HCT116 (cell line): Measurements from ENCODE around the gene FTO. TPM values are rescaled to one million over a fixed set of nuclear protein-coding genes. Genes with fewer than 3 reads are reported as not detected.

ENCODE experiments used
- ATAC-seq: fragments of 200-7000 bp; cut with Tn5 transposase; 2 replicates; pipeline ENCODE4 v1.9.1; 2020; ENCODE audit warnings: mild to moderate bottlenecking, moderate library complexity
- BruUV-seq: library from RNA; stranded (reverse); fragments of 400-500 nt; replicated peaks from 2 replicates; lab custom pipeline; 2021; lab: Mats Ljungman, UMichigan
- CTCF ChIA-PET: fragments of 300-600 bp; sonication (Branson Sonifier 250); formaldehyde crosslinking; loops from one replicate; lab custom pipeline; 2021; ENCODE audit warnings: antibody characterized with exemption; lab: Charles Lee
- POLR2A ChIA-PET: fragments of 300-600, 350-600 bp; sonication (Branson Sonifier 250); formaldehyde crosslinking; loops from one replicate; lab custom pipeline; 2021; ENCODE audit warnings: antibody characterized with exemption; lab: Charles Lee
- RAD21 ChIA-PET, 2 experiments: fragments of 300-600 bp; sonication (Branson Sonifier 250); formaldehyde crosslinking; loops; one replicate each; lab custom pipeline; 2023; ENCODE audit warnings: low total read pairs in 2 of 2; ENCODE audit not compliant: uncharacterized antibody in 2 of 2, unreplicated experiment in 2 of 2, low non-redundant PET in 1 of 2; lab: Charles Lee
- DNase-seq: peaks from one replicate; pipeline ENCODE4 v3.0.0-alpha.2; 2010; ENCODE audit warnings: low read depth, low spot score
- H2AFZ ChIP-seq: fragments of 200-600 bp; shearing (Covaris generic), sonication (generic); 2 replicates; pipeline ENCODE4 v1.6.1; 2017; ENCODE audit warnings: low read depth, mixed run types, mixed read lengths, antibody characterized with exemption, low read length; ENCODE audit not compliant: poor library complexity, severe bottlenecking
- H3K27ac ChIP-seq: 2 replicates; pipeline ENCODE4 v1.5.1; 2012; ENCODE audit warnings: low read depth, low read length
- H3K27me3 ChIP-seq: fragments of 200-600 bp; sonication (generic); 2 replicates; pipeline ENCODE4 v1.6.1; 2016; ENCODE audit warnings: mixed run types, low read length, mixed read lengths; ENCODE audit not compliant: insufficient read depth
- H3K36me3 ChIP-seq, 2 experiments: fragments of 200-500 bp in 1 of 2; fragments of 200-600 bp in 1 of 2; sonication (Bioruptor generic) in 1 of 2; sonication (generic) in 1 of 2; 2 replicates each; pipeline versions ENCODE4 v1.5.1 to v1.6.1; 2014 to 2016; ENCODE audit warnings: low read length in 2 of 2, inconsistent platforms in 1 of 2, mixed read lengths in 1 of 2, mixed run types in 1 of 2; ENCODE audit not compliant: insufficient read depth in 2 of 2, control insufficient read depth in 1 of 2
- H3K4me1 ChIP-seq, 2 experiments: fragments of 200-600 bp in 1 of 2; sonication (generic) in 1 of 2; 2 replicates each; pipeline versions ENCODE4 v1.5.1 to v1.6.1; 2012 to 2017; ENCODE audit warnings: low read length in 2 of 2, inconsistent platforms in 1 of 2, mild to moderate bottlenecking in 1 of 2, mixed read lengths in 1 of 2, mixed run types in 1 of 2, moderate library complexity in 1 of 2; ENCODE audit not compliant: insufficient read depth in 2 of 2, control insufficient read depth in 1 of 2
- H3K4me2 ChIP-seq: fragments of 200-600 bp; sonication (generic); 2 replicates; pipeline ENCODE4 v1.6.1; 2017; ENCODE audit warnings: mixed run types, low read length, mixed read lengths
- H3K4me3 ChIP-seq, 2 experiments: fragments of 200-600 bp in 1 of 2; sonication (generic) in 1 of 2; replicated peaks in 1 of 2; 2 replicates each; pipeline ENCODE4 v1.5.1; 2011 to 2016; ENCODE audit warnings: low read length in 2 of 2, control low read depth in 1 of 2, low read depth in 1 of 2, mild to moderate bottlenecking in 1 of 2, mixed read lengths in 1 of 2, mixed run types in 1 of 2
- H3K79me2 ChIP-seq: fragments of 200-600 bp; sonication (generic); 2 replicates; pipeline ENCODE4 v1.6.1; 2017; ENCODE audit warnings: mild to moderate bottlenecking, mixed run types, low read length, moderate library complexity, mixed read lengths; ENCODE audit not compliant: insufficient read depth
- H3K9ac ChIP-seq: fragments of 200-600 bp; sonication (generic); 2 replicates; pipeline ENCODE4 v1.6.1; 2016; ENCODE audit warnings: low read length, mixed read lengths
- H3K9me2 ChIP-seq: fragments of 200-600 bp; sonication (generic), shearing (Covaris generic); 2 replicates; pipeline ENCODE4 v1.6.1; 2017; ENCODE audit warnings: mixed run types, mild to moderate bottlenecking, moderate library complexity; ENCODE audit not compliant: insufficient read depth
- H3K9me3 ChIP-seq, 2 experiments: fragments of 200-500 bp in 1 of 2; fragments of 200-600 bp in 1 of 2; sonication (Bioruptor generic) in 1 of 2; sonication (generic) in 1 of 2; 2 replicates each; pipeline ENCODE4 v1.6.1; 2014 to 2017; ENCODE audit warnings: low read length in 2 of 2, mixed read lengths in 2 of 2, inconsistent platforms in 1 of 2, low read depth in 1 of 2, mild to moderate bottlenecking in 1 of 2, mixed run types in 1 of 2, moderate library complexity in 1 of 2; ENCODE audit not compliant: control insufficient read depth in 1 of 2, insufficient read depth in 1 of 2
- H4K20me1 ChIP-seq: fragments of 200-600 bp; sonication (generic), shearing (Covaris generic); 2 replicates; pipeline ENCODE4 v1.6.1; 2017; ENCODE audit warnings: mixed run types, mild to moderate bottlenecking, moderate library complexity; ENCODE audit not compliant: insufficient read depth
- CBX3 ChIP-seq: IDR thresholded peaks from 2 replicates; pipeline ENCODE4 v1.6.1; 2012; ENCODE audit warnings: low read depth
- ELF1 ChIP-seq: IDR thresholded peaks from 2 replicates; pipeline ENCODE4 v1.6.1; 2012; ENCODE audit warnings: low read depth, borderline replicate concordance
- EZH2phosphoT487 ChIP-seq: fragments of 200-600 bp; IDR thresholded peaks from 2 replicates; pipeline ENCODE4 v1.6.1; 2018; ENCODE audit warnings: antibody characterized with exemption, borderline replicate concordance
- POLR2AphosphoS5 ChIP-seq: IDR thresholded peaks from 2 replicates; pipeline ENCODE4 v1.6.1; 2011; ENCODE audit warnings: mild to moderate bottlenecking, low read depth, low read length, moderate library complexity
- SIN3A ChIP-seq: IDR thresholded peaks from 2 replicates; pipeline ENCODE4 v1.6.1; 2012; ENCODE audit warnings: low read depth
- SP1 ChIP-seq: IDR thresholded peaks from 2 replicates; pipeline ENCODE4 v1.6.1; 2012; ENCODE audit warnings: low read depth
- SRF ChIP-seq: IDR thresholded peaks from 2 replicates; pipeline ENCODE4 v1.6.1; 2012; ENCODE audit warnings: low read depth
- TCF7L2 ChIP-seq: IDR thresholded peaks from 2 replicates; pipeline ENCODE4 v1.7.0; 2011; ENCODE audit warnings: borderline replicate concordance, inconsistent platforms; ENCODE audit not compliant: insufficient read depth, insufficient read length; ENCODE audit errors: extremely low read depth
- ZNF274 ChIP-seq: fragments of 200-500 bp; sonication (Bioruptor generic); IDR thresholded peaks from 2 replicates; pipeline ENCODE4 v1.6.1; 2014; ENCODE audit warnings: mild to moderate bottlenecking, low read depth, low read length, inconsistent platforms
- intact Hi-C: fragments of 100-400 bp; cut with micrococcal nuclease; formaldehyde crosslinking; loops from 2 replicates; pipeline ENCODE4 v1.10.0; 2022
- total RNA-seq: library from RNA; stranded (reverse); gene quantifications from one replicate; pipeline ENCODE4 v1.2.1, GENCODE V29; 2021; ENCODE audit not compliant: unreplicated experiment
- TF ChIP-seq, protein P1 (sequence below): IDR thresholded peaks from 2 replicates; pipeline ENCODE4 v1.6.1; 2012; ENCODE audit warnings: low read depth
- TF ChIP-seq, protein P2 (sequence below): IDR thresholded peaks from 2 replicates; pipeline ENCODE4 v1.6.1; 2011; ENCODE audit warnings: mild to moderate bottlenecking, low read length, moderate library complexity; ENCODE audit not compliant: insufficient replicate concordance; ENCODE audit errors: extremely low read depth
- TF ChIP-seq, protein P3 (sequence below): IDR thresholded peaks from 2 replicates; pipeline ENCODE4 v1.6.1; 2012
- TF ChIP-seq, protein P4 (sequence below): IDR thresholded peaks from 2 replicates; pipeline ENCODE4 v1.6.1; 2012

FTO gene
- total RNA-seq, 1 experiment from 2014 or later: 55.2 TPM

DNA sequence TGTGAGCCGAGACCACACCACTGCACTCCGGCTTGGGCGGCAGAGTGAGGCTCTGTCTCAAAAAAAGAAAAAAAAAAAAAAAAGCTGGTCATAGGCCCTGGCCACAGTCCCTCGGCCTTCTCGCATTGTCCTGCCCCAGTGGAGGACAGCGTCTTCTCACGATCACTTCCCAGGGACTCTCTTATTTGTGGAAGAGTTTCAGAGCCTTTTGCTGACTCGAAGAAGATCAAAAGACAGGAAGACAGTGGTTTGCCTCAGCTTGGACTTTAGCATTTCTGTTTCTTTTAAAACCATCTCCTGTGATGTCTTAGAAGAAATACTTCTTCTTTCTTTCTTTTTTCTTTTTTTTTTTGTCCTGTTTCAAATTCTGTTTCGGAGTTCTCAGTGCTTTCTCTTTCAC, 210.0 kb downstream of the FTO start:
- intact Hi-C loops: no loop called here
- Histone ChIP-seq H4K20me1 (no peaks in the 10 kb centered on the region), H3K4me1 (peaks cover 0 to 5% of the 10 kb centered on the region in 2 experiments; a peak in 1 of 4 replicates), H3K79me2 (no peaks in the 10 kb centered on the region), H3K9me3 (no peaks in the 10 kb centered on the region), H3K9ac (no peak overlapping the region), H3K4me2 (no peak overlapping the region), H2AFZ (no peak overlapping the region), H3K4me3 (no peak overlapping the region), H3K9me2 (no peaks in the 10 kb centered on the region), H3K27ac (no peak overlapping the region), H3K27me3 (no peaks in the 10 kb centered on the region), H3K36me3 (no peaks in the 10 kb centered on the region)
- no peak for ATAC-seq
- no peak for TF ChIP-seq TCF7L2
- TF ChIP-seq ZNF274: no peak
- no peak for TF ChIP-seq ELF1
- no peak for TF ChIP-seq POLR2AphosphoS5
- TF ChIP-seq, protein P1, sequence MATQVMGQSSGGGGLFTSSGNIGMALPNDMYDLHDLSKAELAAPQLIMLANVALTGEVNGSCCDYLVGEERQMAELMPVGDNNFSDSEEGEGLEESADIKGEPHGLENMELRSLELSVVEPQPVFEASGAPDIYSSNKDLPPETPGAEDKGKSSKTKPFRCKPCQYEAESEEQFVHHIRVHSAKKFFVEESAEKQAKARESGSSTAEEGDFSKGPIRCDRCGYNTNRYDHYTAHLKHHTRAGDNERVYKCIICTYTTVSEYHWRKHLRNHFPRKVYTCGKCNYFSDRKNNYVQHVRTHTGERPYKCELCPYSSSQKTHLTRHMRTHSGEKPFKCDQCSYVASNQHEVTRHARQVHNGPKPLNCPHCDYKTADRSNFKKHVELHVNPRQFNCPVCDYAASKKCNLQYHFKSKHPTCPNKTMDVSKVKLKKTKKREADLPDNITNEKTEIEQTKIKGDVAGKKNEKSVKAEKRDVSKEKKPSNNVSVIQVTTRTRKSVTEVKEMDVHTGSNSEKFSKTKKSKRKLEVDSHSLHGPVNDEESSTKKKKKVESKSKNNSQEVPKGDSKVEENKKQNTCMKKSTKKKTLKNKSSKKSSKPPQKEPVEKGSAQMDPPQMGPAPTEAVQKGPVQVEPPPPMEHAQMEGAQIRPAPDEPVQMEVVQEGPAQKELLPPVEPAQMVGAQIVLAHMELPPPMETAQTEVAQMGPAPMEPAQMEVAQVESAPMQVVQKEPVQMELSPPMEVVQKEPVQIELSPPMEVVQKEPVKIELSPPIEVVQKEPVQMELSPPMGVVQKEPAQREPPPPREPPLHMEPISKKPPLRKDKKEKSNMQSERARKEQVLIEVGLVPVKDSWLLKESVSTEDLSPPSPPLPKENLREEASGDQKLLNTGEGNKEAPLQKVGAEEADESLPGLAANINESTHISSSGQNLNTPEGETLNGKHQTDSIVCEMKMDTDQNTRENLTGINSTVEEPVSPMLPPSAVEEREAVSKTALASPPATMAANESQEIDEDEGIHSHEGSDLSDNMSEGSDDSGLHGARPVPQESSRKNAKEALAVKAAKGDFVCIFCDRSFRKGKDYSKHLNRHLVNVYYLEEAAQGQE: no peak
- TF ChIP-seq, protein P2, sequence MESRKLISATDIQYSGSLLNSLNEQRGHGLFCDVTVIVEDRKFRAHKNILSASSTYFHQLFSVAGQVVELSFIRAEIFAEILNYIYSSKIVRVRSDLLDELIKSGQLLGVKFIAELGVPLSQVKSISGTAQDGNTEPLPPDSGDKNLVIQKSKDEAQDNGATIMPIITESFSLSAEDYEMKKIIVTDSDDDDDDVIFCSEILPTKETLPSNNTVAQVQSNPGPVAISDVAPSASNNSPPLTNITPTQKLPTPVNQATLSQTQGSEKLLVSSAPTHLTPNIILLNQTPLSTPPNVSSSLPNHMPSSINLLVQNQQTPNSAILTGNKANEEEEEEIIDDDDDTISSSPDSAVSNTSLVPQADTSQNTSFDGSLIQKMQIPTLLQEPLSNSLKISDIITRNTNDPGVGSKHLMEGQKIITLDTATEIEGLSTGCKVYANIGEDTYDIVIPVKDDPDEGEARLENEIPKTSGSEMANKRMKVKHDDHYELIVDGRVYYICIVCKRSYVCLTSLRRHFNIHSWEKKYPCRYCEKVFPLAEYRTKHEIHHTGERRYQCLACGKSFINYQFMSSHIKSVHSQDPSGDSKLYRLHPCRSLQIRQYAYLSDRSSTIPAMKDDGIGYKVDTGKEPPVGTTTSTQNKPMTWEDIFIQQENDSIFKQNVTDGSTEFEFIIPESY: no peak
- TF ChIP-seq CBX3: no peak
- TF ChIP-seq SIN3A: no peak
- TF ChIP-seq SP1: no peak
- TF ChIP-seq EZH2phosphoT487: no peak
- TF ChIP-seq SRF: no peak
- TF ChIP-seq, protein P3, sequence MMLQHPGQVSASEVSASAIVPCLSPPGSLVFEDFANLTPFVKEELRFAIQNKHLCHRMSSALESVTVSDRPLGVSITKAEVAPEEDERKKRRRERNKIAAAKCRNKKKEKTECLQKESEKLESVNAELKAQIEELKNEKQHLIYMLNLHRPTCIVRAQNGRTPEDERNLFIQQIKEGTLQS: no peak
- TF ChIP-seq, protein P4, sequence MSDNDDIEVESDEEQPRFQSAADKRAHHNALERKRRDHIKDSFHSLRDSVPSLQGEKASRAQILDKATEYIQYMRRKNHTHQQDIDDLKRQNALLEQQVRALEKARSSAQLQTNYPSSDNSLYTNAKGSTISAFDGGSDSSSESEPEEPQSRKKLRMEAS: no peak
- RAD21 ChIA-PET: interaction anchor here in 1 of 2 experiments (0.7 kb wide), 1 partner anchor 726 kb away, joined by 5 read pairs; no protein-coding TSS in a partner anchor
- BruUV-seq: no TSS peak
- CTCF ChIA-PET: no interaction called here
- POLR2A ChIA-PET: no interaction called here
- DNase-seq: no peak
